IMR-90 (cell line): ENCODE data around the gene MTFR1L. TPM values are rescaled to one million over a fixed set of nuclear protein-coding genes. Genes with fewer than 3 reads are reported as not detected.

Experiments used
- ATAC-seq: fragments of 200-7000 bp; cut with Tn5 transposase; 2 replicates; pipeline ENCODE4 v1.9.1; 2020; ENCODE audit warnings: low read depth, mild to moderate bottlenecking, moderate library complexity
- BruUV-seq: library from RNA; stranded (reverse); fragments of 400-500 nt; replicated peaks from 2 replicates; lab custom pipeline; 2021; lab: Mats Ljungman, UMichigan
- CTCF ChIA-PET: fragments of 300-600 bp; formaldehyde crosslinking; extraction: SDS; loops from one replicate; lab custom pipeline; 2021; ENCODE audit warnings: antibody characterized with exemption; lab: Yijun Ruan, JAX
- POLR2A ChIA-PET: fragments of 300-600 bp; sonication (Branson Sonifier 250); formaldehyde crosslinking; loops from one replicate; lab custom pipeline; 2022; ENCODE audit warnings: antibody characterized with exemption; ENCODE audit not compliant: unreplicated experiment; lab: Charles Lee
- DNase-seq: peaks from one replicate; pipeline ENCODE4 v3.0.0; 2013
- H2AFZ ChIP-seq: replicated peaks from 2 replicates; pipeline ENCODE3; 2013; ENCODE audit warnings: low read length, mild to moderate bottlenecking; ENCODE audit not compliant: poor library complexity
- H2AK5ac ChIP-seq: 2 replicates; pipeline ENCODE4 v1.6.1; 2013; ENCODE audit warnings: low read depth, low read length, inconsistent platforms
- H2AK9ac ChIP-seq: replicated peaks from 2 replicates; pipeline ENCODE3; 2013; ENCODE audit warnings: mild to moderate bottlenecking, low read depth, low read length, moderate library complexity; ENCODE audit not compliant: poor library complexity
- H2BK120ac ChIP-seq: 2 replicates; pipeline ENCODE4 v1.6.1; 2013; ENCODE audit warnings: low read depth, low read length, inconsistent platforms
- H2BK15ac ChIP-seq: 3 replicates; pipeline ENCODE4 v1.6.1; 2013; ENCODE audit warnings: low read depth, low read length, inconsistent platforms
- H2BK20ac ChIP-seq: 2 replicates; pipeline ENCODE4 v1.6.1; 2013; ENCODE audit warnings: low read depth, mild to moderate bottlenecking, inconsistent platforms, low read length, moderate library complexity
- H2BK5ac ChIP-seq: 2 replicates; pipeline ENCODE4 v1.6.1; 2013; ENCODE audit warnings: mild to moderate bottlenecking, low read depth, low read length, inconsistent platforms; ENCODE audit not compliant: poor library complexity, severe bottlenecking
- H3K14ac ChIP-seq: replicated peaks from 2 replicates; pipeline ENCODE4 v1.6.1; 2013; ENCODE audit warnings: low read depth, low read length, inconsistent platforms
- H3K18ac ChIP-seq: 2 replicates; pipeline ENCODE4 v1.6.1; 2013; ENCODE audit warnings: low read depth, low read length, control low read depth
- H3K23ac ChIP-seq: 2 replicates; pipeline ENCODE4 v1.6.1; 2013; ENCODE audit warnings: low read depth, low read length, inconsistent platforms
- H3K27ac ChIP-seq: 2 replicates; pipeline ENCODE4 v1.5.1; 2013; ENCODE audit warnings: mild to moderate bottlenecking, control low read depth, low read length; ENCODE audit not compliant: insufficient read depth
- H3K27me3 ChIP-seq: 2 replicates; pipeline ENCODE4 v1.6.1; 2013; ENCODE audit warnings: low read length; ENCODE audit not compliant: control insufficient read depth, insufficient read depth
- H3K36me3 ChIP-seq: 2 replicates; pipeline ENCODE4 v1.6.1; 2013; ENCODE audit warnings: low read length, mixed read lengths; ENCODE audit not compliant: control insufficient read depth, insufficient read depth
- H3K4ac ChIP-seq: 2 replicates; pipeline ENCODE4 v1.6.1; 2013; ENCODE audit warnings: low read depth, low read length, inconsistent platforms
- H3K4me1 ChIP-seq: 2 replicates; pipeline ENCODE4 v1.6.1; 2013; ENCODE audit warnings: low read length, mixed read lengths; ENCODE audit not compliant: control insufficient read depth, insufficient read depth
- H3K4me2 ChIP-seq: 2 replicates; pipeline ENCODE4 v1.6.1; 2013; ENCODE audit warnings: low read depth, mild to moderate bottlenecking, control low read depth, low read length, moderate library complexity
- H3K4me3 ChIP-seq: 2 replicates; pipeline ENCODE4 v1.5.1; 2013; ENCODE audit warnings: low read depth, mild to moderate bottlenecking, control low read depth, low read length, moderate library complexity; ENCODE audit not compliant: insufficient read depth
- H3K56ac ChIP-seq: 2 replicates; pipeline ENCODE4 v1.6.1; 2013; ENCODE audit warnings: low read length, inconsistent platforms; ENCODE audit not compliant: insufficient read depth; ENCODE audit errors: extremely low read depth
- H3K79me1 ChIP-seq, 2 experiments: 2 replicates each; pipeline ENCODE4 v1.6.1; 2013; ENCODE audit warnings: low read length in 2 of 2, inconsistent platforms in 1 of 2, low read depth in 1 of 2
- H3K9ac ChIP-seq: 2 replicates; pipeline ENCODE4 v1.6.1; 2013; ENCODE audit warnings: low read depth, low read length, control low read depth
- H3K9me1 ChIP-seq: 2 replicates; pipeline ENCODE4 v1.6.1; 2013; ENCODE audit warnings: low read length, inconsistent platforms; ENCODE audit not compliant: insufficient read depth
- H3K9me3 ChIP-seq: 2 replicates; pipeline ENCODE4 v1.6.1; 2013; ENCODE audit warnings: low read length; ENCODE audit not compliant: control insufficient read depth, insufficient read depth
- H4K20me1 ChIP-seq: 2 replicates; pipeline ENCODE4 v1.6.1; 2013; ENCODE audit warnings: low read length, inconsistent platforms; ENCODE audit not compliant: insufficient read depth
- H4K5ac ChIP-seq: 2 replicates; pipeline ENCODE4 v1.6.1; 2013; ENCODE audit warnings: mild to moderate bottlenecking, low read depth, low read length, control low read depth
- H4K8ac ChIP-seq, 2 experiments: 2 replicates each; pipeline ENCODE4 v1.6.1; 2013; ENCODE audit warnings: low read depth in 2 of 2, low read length in 2 of 2, control low read depth in 1 of 2, inconsistent platforms in 1 of 2
- H4K91ac ChIP-seq: 2 replicates; pipeline ENCODE4 v1.6.1; 2013; ENCODE audit warnings: low read depth, low read length, inconsistent platforms; ENCODE audit not compliant: insufficient read depth
- BHLHE40 ChIP-seq: fragments of 150-350 bp; IDR thresholded peaks from 2 replicates; pipeline ENCODE4 v1.6.1; 2016; ENCODE audit warnings: mild to moderate bottlenecking, low read depth, low read length
- CEBPB ChIP-seq: IDR thresholded peaks from 2 replicates; pipeline ENCODE4 v1.6.1; 2012; ENCODE audit warnings: low read depth, low read length, improper control_type of control experiment
- CTCF ChIP-seq: conservative IDR thresholded peaks from 2 replicates; pipeline ENCODE4 v1.5.1; 2012; ENCODE audit warnings: mild to moderate bottlenecking, low read depth, low read length, improper control_type of control experiment
- ELK1 ChIP-seq: fragments of 150-350 bp; IDR thresholded peaks from 2 replicates; pipeline ENCODE4 v1.6.1; 2016; ENCODE audit warnings: low read depth, mild to moderate bottlenecking, low read length, moderate library complexity, borderline replicate concordance
- MAFK ChIP-seq: IDR thresholded peaks from 2 replicates; pipeline ENCODE4 v1.6.1; 2012; ENCODE audit warnings: low read depth, low read length, improper control_type of control experiment
- MAZ ChIP-seq: IDR thresholded peaks from 2 replicates; pipeline ENCODE4 v1.6.1; 2012; ENCODE audit warnings: low read depth, mild to moderate bottlenecking, low read length, improper control_type of control experiment, moderate library complexity, borderline replicate concordance
- MXI1 ChIP-seq: IDR thresholded peaks from 2 replicates; pipeline ENCODE4 v1.6.1; 2012; ENCODE audit warnings: low read depth, mild to moderate bottlenecking, low read length, moderate library complexity, borderline replicate concordance
- NFE2L2 ChIP-seq: fragments of 150-350 bp; IDR thresholded peaks from 2 replicates; pipeline ENCODE4 v1.6.1; 2016; ENCODE audit warnings: low read depth, mild to moderate bottlenecking, low read length
- WGBS, 2 experiments: methylation state at CpG; one replicate each; pipeline versions ENCODE4 v1.1.5 to v1.1.7; 2013; ENCODE audit warnings: missing lambda C conversion rate in 2 of 2; ENCODE audit not compliant: insufficient read length in 1 of 2; ENCODE audit errors: extremely low coverage in 2 of 2; 5-methylcytosine and 5-hydroxymethylcytosine counted together
- dilution Hi-C: fragments of 300-500 bp; cut with HindIII; formaldehyde crosslinking; loops from one replicate; pipeline ENCODE4 v1.14.3; 2018; ENCODE audit warnings: low sequenced_read_pairs; ENCODE audit not compliant: unreplicated experiment
- in situ Hi-C: fragments of 300-500 bp; cut with MboI; formaldehyde crosslinking; loops from 3 replicates; pipeline ENCODE4 v1.14.3; 2019; ENCODE audit warnings: low sequenced_read_pairs, inconsistent platforms, mixed read lengths
- intact Hi-C: fragments of 100-400 bp; cut with micrococcal nuclease; formaldehyde crosslinking; loops from 2 replicates; pipeline ENCODE4 v1.10.0; 2022
- polyA plus RNA-seq, 3 experiments: library from polyadenylated mRNA; depleted of rRNA; stranded (reverse); fragments of >200 nt; gene quantifications; 2 replicates each; pipeline ENCODE4 v1.2.3, GENCODE V29; 2012; ENCODE audit warnings: low replicate concordance in 1 of 3
- total RNA-seq: library from RNA; depleted of rRNA; stranded (reverse); fragments of >200 nt; gene quantifications from 2 replicates; pipeline ENCODE4 v1.2.3, GENCODE V29; 2012

The MTFR1L gene
- total and polyA plus RNA-seq, 2 of the 4 experiments (the other 2 are of a cell fraction) = 69.1 to 69.7 TPM

GRCh38 chr1:25771221-25772114 lies 48.3 kb upstream of the MTFR1L start:
- H4K5ac ChIP-seq = no peak overlapping the region
- no peak overlapping the region for H3K27ac ChIP-seq
- no peaks in the 10 kb centered on the region for H4K20me1 ChIP-seq
- peaks cover 4% of the 10 kb centered on the region; the same call in 1 of the 2 replicates for H3K4me1 ChIP-seq
- no TSS peak for BruUV-seq
- H3K23ac ChIP-seq = no peak overlapping the region
- no peak overlapping the region for H3K9ac ChIP-seq
- in situ Hi-C loops = no loop called here
- no peak overlapping the region for H2AK5ac ChIP-seq
- no peak for ATAC-seq
- dilution Hi-C loops = no loop called here
- no peak overlapping the region for H4K91ac ChIP-seq
- H3K4ac ChIP-seq = no peak overlapping the region
- peak overlapping the region; percentile 65 for H2AK9ac ChIP-seq
- peaks cover 14% of the 10 kb centered on the region for H3K9me1 ChIP-seq
- H3K9me3 ChIP-seq = no peaks in the 10 kb centered on the region
- TF ChIP-seq MAZ (no peak), BHLHE40 (no peak), ELK1 (no peak), MAFK (no peak), CEBPB (no peak), CTCF (no peak), NFE2L2 (no peak), MXI1 (no peak)
- no peak overlapping the region for H2BK20ac ChIP-seq
- WGBS, 2 experiments = 66% methylated on average over 13 of the region's 34 CpGs; no CpG with 5 or more reads in 1 of the 2 experiments
- H3K79me1 ChIP-seq = no peaks in the 10 kb centered on the region
- no peak overlapping the region for H3K56ac ChIP-seq
- POLR2A ChIA-PET = no interaction called here
- peak; percentile 5 for DNase-seq
- no peak overlapping the region for H2BK5ac ChIP-seq
- no peak overlapping the region for H3K14ac ChIP-seq
- no peak overlapping the region for H3K4me3 ChIP-seq
- no peak overlapping the region for H3K18ac ChIP-seq
- intact Hi-C loops = no loop called here
- no peak overlapping the region for H2AFZ ChIP-seq
- H2BK15ac ChIP-seq = no peak overlapping the region
- H4K8ac ChIP-seq = no peak overlapping the region
- no peaks in the 10 kb centered on the region for H3K27me3 ChIP-seq
- H3K4me2 ChIP-seq = no peak overlapping the region
- CTCF ChIA-PET = no interaction called here
- H2BK120ac ChIP-seq = no peak overlapping the region
- H3K36me3 ChIP-seq = peaks cover 30% of the 10 kb centered on the region; the same call in 1 of the 2 replicates
